GM12878 (cell line): Measurements from ENCODE around the gene LETMD1. TPM values are rescaled to one million over a fixed set of nuclear protein-coding genes. Genes with fewer than 3 reads are reported as not detected.

Source experiments
- MTA2 ChIP-seq: fragments of 450-650 bp; IDR thresholded peaks from 2 replicates; pipeline ENCODE4 v1.6.1; 2016; ENCODE audit warnings: low read depth, mild to moderate bottlenecking, moderate library complexity
- polyA plus RNA-seq, 11 experiments: library from polyadenylated mRNA; depleted of rRNA in 4 of 11; unstranded in 6 of 11; stranded (reverse) in 5 of 11; fragments of >200 nt; fragmentation: Nextera tagmentation in 4 of 11; fragmentation: Illumina TruSeq in 1 of 11; extraction: Ambion mirVana in 4 of 11; extraction: Trizol in 1 of 11; gene quantifications; 1 replicate in 1 of 11; 2 replicates in 10 of 11; pipeline versions ENCODE4 v1.2.1 to v1.2.3, GENCODE V29; 2011 to 2016; ENCODE audit warnings: inconsistent platforms in 2 of 11, missing spikeins in 2 of 11, low read depth in 1 of 11
- total RNA-seq, 4 experiments: library from RNA; depleted of rRNA in 3 of 4; stranded (reverse); fragments of >200 nt in 3 of 4; fragmentation: Illumina TruSeq in 1 of 4; extraction: Trizol in 1 of 4; gene quantifications; 2 replicates each; pipeline versions ENCODE4 v1.2.1 to v1.2.3, GENCODE V29; 2013 to 2021
- TF ChIP-seq, protein P1 (sequence below): fragments of 450-650 bp; IDR thresholded peaks from 2 replicates; pipeline ENCODE4 v1.6.1; 2017; ENCODE audit warnings: mild to moderate bottlenecking, moderate library complexity
- TF ChIP-seq, protein P2 (sequence below): fragments of 450-650 bp; IDR thresholded peaks from 2 replicates; pipeline ENCODE4 v1.6.1; 2017; ENCODE audit warnings: low read depth, mild to moderate bottlenecking, moderate library complexity
- TF ChIP-seq, protein P3 (sequence below): fragments of 450-650 bp; IDR thresholded peaks from 2 replicates; pipeline ENCODE4 v1.6.1; 2017; ENCODE audit warnings: borderline replicate concordance

Gene LETMD1
- total and polyA plus RNA-seq, 10 of the 15 experiments (the other 5 are each of a cell fraction or from before 2014, with no cell fraction given) = 30.3 to 116 (median 51.5) TPM

DNA sequence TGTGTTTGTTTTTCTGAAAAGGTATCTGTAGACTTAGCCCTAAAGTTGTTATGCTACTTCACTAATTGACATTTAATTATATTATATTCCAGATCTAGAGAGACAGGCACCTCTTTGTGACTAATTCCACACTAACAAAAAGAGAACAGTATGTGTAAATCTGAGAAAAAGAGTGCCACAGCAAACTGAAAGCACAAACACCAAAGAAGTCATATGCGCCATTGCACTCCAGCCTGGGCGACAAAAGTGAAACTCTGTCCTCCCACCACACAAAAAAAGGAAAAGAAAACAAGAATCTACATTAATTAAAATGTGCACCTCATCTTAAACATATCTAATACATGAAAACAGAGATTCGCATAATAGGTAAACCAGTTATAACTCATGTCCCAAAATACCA is 39.7 kb downstream of the LETMD1 start (continued):
- TF ChIP-seq, protein P1, sequence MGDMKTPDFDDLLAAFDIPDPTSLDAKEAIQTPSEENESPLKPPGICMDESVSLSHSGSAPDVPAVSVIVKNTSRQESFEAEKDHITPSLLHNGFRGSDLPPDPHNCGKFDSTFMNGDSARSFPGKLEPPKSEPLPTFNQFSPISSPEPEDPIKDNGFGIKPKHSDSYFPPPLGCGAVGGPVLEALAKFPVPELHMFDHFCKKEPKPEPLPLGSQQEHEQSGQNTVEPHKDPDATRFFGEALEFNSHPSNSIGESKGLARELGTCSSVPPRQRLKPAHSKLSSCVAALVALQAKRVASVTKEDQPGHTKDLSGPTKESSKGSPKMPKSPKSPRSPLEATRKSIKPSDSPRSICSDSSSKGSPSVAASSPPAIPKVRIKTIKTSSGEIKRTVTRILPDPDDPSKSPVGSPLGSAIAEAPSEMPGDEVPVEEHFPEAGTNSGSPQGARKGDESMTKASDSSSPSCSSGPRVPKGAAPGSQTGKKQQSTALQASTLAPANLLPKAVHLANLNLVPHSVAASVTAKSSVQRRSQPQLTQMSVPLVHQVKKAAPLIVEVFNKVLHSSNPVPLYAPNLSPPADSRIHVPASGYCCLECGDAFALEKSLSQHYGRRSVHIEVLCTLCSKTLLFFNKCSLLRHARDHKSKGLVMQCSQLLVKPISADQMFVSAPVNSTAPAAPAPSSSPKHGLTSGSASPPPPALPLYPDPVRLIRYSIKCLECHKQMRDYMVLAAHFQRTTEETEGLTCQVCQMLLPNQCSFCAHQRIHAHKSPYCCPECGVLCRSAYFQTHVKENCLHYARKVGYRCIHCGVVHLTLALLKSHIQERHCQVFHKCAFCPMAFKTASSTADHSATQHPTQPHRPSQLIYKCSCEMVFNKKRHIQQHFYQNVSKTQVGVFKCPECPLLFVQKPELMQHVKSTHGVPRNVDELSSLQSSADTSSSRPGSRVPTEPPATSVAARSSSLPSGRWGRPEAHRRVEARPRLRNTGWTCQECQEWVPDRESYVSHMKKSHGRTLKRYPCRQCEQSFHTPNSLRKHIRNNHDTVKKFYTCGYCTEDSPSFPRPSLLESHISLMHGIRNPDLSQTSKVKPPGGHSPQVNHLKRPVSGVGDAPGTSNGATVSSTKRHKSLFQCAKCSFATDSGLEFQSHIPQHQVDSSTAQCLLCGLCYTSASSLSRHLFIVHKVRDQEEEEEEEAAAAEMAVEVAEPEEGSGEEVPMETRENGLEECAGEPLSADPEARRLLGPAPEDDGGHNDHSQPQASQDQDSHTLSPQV = no peak
- TF ChIP-seq, protein P2, sequence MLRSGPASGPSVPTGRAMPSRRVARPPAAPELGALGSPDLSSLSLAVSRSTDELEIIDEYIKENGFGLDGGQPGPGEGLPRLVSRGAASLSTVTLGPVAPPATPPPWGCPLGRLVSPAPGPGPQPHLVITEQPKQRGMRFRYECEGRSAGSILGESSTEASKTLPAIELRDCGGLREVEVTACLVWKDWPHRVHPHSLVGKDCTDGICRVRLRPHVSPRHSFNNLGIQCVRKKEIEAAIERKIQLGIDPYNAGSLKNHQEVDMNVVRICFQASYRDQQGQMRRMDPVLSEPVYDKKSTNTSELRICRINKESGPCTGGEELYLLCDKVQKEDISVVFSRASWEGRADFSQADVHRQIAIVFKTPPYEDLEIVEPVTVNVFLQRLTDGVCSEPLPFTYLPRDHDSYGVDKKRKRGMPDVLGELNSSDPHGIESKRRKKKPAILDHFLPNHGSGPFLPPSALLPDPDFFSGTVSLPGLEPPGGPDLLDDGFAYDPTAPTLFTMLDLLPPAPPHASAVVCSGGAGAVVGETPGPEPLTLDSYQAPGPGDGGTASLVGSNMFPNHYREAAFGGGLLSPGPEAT = peak; percentile 43; the same call in 1 of the 2 replicates
- peak; percentile 82 for TF ChIP-seq MTA2
- TF ChIP-seq, protein P3, sequence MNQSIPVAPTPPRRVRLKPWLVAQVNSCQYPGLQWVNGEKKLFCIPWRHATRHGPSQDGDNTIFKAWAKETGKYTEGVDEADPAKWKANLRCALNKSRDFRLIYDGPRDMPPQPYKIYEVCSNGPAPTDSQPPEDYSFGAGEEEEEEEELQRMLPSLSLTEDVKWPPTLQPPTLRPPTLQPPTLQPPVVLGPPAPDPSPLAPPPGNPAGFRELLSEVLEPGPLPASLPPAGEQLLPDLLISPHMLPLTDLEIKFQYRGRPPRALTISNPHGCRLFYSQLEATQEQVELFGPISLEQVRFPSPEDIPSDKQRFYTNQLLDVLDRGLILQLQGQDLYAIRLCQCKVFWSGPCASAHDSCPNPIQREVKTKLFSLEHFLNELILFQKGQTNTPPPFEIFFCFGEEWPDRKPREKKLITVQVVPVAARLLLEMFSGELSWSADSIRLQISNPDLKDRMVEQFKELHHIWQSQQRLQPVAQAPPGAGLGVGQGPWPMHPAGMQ = no peak
- TF ChIP-seq, all 136 proteins: peak for 15
